ENCODE results near the gene CACNA1E. TPM values are rescaled to one million over a fixed set of nuclear protein-coding genes. Genes with fewer than 3 reads are reported as not detected.

The CACNA1E gene
- total and polyA plus RNA-seq, 2 of the 4 experiments (the other 2 are of a cell fraction) = not detected

DNA sequence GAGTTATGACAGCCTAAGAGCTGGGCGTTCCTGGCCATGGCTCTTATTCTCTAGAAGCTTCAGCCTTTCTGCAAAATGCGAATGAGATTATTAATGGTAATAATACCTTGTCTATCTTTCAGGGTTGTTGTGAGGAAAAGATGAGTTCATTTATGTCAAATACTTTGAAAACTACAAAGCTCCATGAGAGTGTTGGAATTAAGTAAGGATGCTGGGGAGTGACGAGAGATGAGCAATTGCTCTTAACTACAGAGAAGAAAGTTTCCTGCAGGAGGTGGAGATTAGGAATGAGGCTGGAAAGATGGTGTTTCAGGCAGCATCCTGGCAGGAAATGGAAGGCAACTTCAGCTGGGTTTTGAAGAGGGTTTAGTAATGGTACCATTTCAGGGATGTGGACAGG is 124.2 kb downstream of the CACNA1E start:
- Histone ChIP-seq H3K79me1 (ENCODE audit: low read depth in 1 of 2, low read length in 2 of 2) (no peaks in the 10 kb centered on the region), H3K4me3 (ENCODE audit: insufficient read depth, low read depth, low read length) (no peak overlapping the region), H3K9me1 (ENCODE audit: insufficient read depth, low read length) (no peaks in the 10 kb centered on the region), H4K20me1 (ENCODE audit: insufficient read depth, low read length) (no peaks in the 10 kb centered on the region), H3K4ac (ENCODE audit: low read depth, low read length) (no peak overlapping the region), H3K18ac (ENCODE audit: low read depth, low read length) (no peak overlapping the region), H3K27me3 (ENCODE audit: control insufficient read depth, insufficient read depth, low read length) (no peaks in the 10 kb centered on the region), H4K91ac (ENCODE audit: insufficient read depth, low read depth, low read length) (no peak overlapping the region), H2AFZ (replicated peaks; ENCODE audit: low read length, poor library complexity) (no peak overlapping the region), H3K56ac (ENCODE audit: extremely low read depth, insufficient read depth, low read length) (no peak overlapping the region), H3K4me1 (ENCODE audit: control insufficient read depth, insufficient read depth, low read length) (no peaks in the 10 kb centered on the region), H3K27ac (ENCODE audit: insufficient read depth, low read length) (no peak overlapping the region), H3K14ac (replicated peaks; ENCODE audit: low read depth, low read length) (no peak overlapping the region), H3K23ac (ENCODE audit: low read depth, low read length) (no peak overlapping the region), H4K5ac (ENCODE audit: low read depth, low read length) (no peak overlapping the region), H2BK5ac (ENCODE audit: low read depth, low read length, poor library complexity, severe bottlenecking) (no peak overlapping the region), H3K9me3 (ENCODE audit: control insufficient read depth, insufficient read depth, low read length) (peaks cover 1% of the 10 kb centered on the region; the same call in 1 of the 2 replicates), H3K9ac (ENCODE audit: low read depth, low read length) (no peak overlapping the region), H3K4me2 (ENCODE audit: low read depth, low read length) (no peak overlapping the region), H2BK20ac (ENCODE audit: low read depth, low read length) (no peak overlapping the region), H4K8ac (ENCODE audit: low read depth in 2 of 2, low read length in 2 of 2) (no peak overlapping the region), H2AK9ac (replicated peaks; ENCODE audit: low read depth, low read length, poor library complexity) (no peak overlapping the region), H2BK15ac (ENCODE audit: low read depth, low read length) (no peak overlapping the region), H3K36me3 (ENCODE audit: control insufficient read depth, insufficient read depth, low read length) (no peaks in the 10 kb centered on the region), H2BK120ac (ENCODE audit: low read depth, low read length) (no peak overlapping the region), H2AK5ac (ENCODE audit: low read depth, low read length) (no peak overlapping the region)
- ATAC-seq (ENCODE audit: low read depth) (no peak), DNase-seq (no peak)
- ChIA-PET CTCF (no interaction called here), POLR2A (ENCODE audit: unreplicated experiment) (no interaction called here)
- dilution Hi-C loops (cut with HindIII; ENCODE audit: low sequenced_read_pairs, unreplicated experiment) (no loop called here), intact Hi-C loops (cut with micrococcal nuclease) (no loop called here), in situ Hi-C loops (cut with MboI; ENCODE audit: low sequenced_read_pairs) (no loop called here)
- no CpG with 5 or more reads among the region's 3 CpGs for WGBS, 2 experiments (ENCODE audit: extremely low coverage in 2 of 2, insufficient read length in 1 of 2)
- BruUV-seq (replicated peaks) = no TSS peak
- no peak for TF ChIP-seq NFE2L2 (IDR thresholded peaks at IDR 0.05; ENCODE audit: low read depth, low read length)
- TF ChIP-seq, protein P1, sequence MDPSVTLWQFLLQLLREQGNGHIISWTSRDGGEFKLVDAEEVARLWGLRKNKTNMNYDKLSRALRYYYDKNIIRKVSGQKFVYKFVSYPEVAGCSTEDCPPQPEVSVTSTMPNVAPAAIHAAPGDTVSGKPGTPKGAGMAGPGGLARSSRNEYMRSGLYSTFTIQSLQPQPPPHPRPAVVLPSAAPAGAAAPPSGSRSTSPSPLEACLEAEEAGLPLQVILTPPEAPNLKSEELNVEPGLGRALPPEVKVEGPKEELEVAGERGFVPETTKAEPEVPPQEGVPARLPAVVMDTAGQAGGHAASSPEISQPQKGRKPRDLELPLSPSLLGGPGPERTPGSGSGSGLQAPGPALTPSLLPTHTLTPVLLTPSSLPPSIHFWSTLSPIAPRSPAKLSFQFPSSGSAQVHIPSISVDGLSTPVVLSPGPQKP (IDR thresholded peaks at IDR 0.05; ENCODE audit: borderline replicate concordance, low read depth, low read length) = no peak
- no peak for TF ChIP-seq RCOR1 (IDR thresholded peaks at IDR 0.05; ENCODE audit: insufficient replicate concordance, low read length)
- TF ChIP-seq CHD1 (IDR thresholded peaks at IDR 0.05; ENCODE audit: low read depth, low read length) = no peak
- no peak for TF ChIP-seq RFX5 (IDR thresholded peaks at IDR 0.05; ENCODE audit: low read depth, low read length)
- TF ChIP-seq USF2 (IDR thresholded peaks at IDR 0.05; ENCODE audit: low read depth, low read length) = no peak
- no peak for TF ChIP-seq RAD21 (IDR thresholded peaks at IDR 0.05; ENCODE audit: low read length)
- TF ChIP-seq SMC3 (IDR thresholded peaks at IDR 0.05; ENCODE audit: low read depth, low read length) = no peak
- no peak for TF ChIP-seq POLR2A (IDR thresholded peaks at IDR 0.05; ENCODE audit: low read depth, low read length)

Data from IMR-90 (cell line).